ENCODE measurements around the gene GNG14. TPM values are rescaled to one million over a fixed set of nuclear protein-coding genes. Genes with fewer than 3 reads are reported as not detected.

GNG14 gene
- total RNA-seq, 1 experiment from 2014 or later, result not detected

- peak overlapping the region; percentile 75 for H3K4me2 ChIP-seq
- H3K9me3 ChIP-seq (ENCODE audit: insufficient read depth, low read depth), result no peaks in the 10 kb centered on the region
- peaks cover 19% of the 10 kb centered on the region for H3K79me2 ChIP-seq (ENCODE audit: low read depth)
- H2AFZ ChIP-seq, result no peak overlapping the region
- H3K4me1 ChIP-seq (replicated peaks; ENCODE audit: insufficient read depth), result peaks cover 11% of the 10 kb centered on the region; the same call in 1 of the 2 replicates
- no TSS peak for BruUV-seq (replicated peaks)
- H3F3A ChIP-seq (ENCODE audit: insufficient read depth, low read depth), result peaks cover 58% of the 10 kb centered on the region
- no peaks in the 10 kb centered on the region for H3K9me2 ChIP-seq (ENCODE audit: insufficient read depth)
- DNase-seq, result no peak
- peak overlapping the region; percentile 98; the same call in 1 of the 2 replicates for H3K27ac ChIP-seq
- peaks cover 28% of the 10 kb centered on the region for H4K20me1 ChIP-seq (ENCODE audit: insufficient read depth)
- ChIA-PET CTCF (interaction anchor here (0.7 kb wide), 1 partner anchor 113 kb away, joined by 8 read pairs; no protein-coding TSS in a partner anchor), POLR2A (ENCODE audit: unreplicated experiment) (no interaction called here)
- no peaks in the 10 kb centered on the region for H3K27me3 ChIP-seq (ENCODE audit: insufficient read depth, low read depth)
- TF ChIP-seq CTCF (conservative IDR thresholded peaks at IDR 0.05) (no peak), EZH2 (IDR thresholded peaks at IDR 0.05; ENCODE audit: low read depth) (no peak)
- H3K36me3 ChIP-seq (ENCODE audit: low read depth), result peaks cover 30% of the 10 kb centered on the region
- intact Hi-C loops (cut with micrococcal nuclease; ENCODE audit: unreplicated experiment), result no loop called here
- H3K4me3 ChIP-seq, result peak overlapping the region; percentile 76; the same call in 1 of the 2 replicates
These were observed 7.8 kb upstream of the GNG14 start for GRCh38 chr19:12680034-12680433.

GRCh38 chr19:12681074-12681987 lies 6.5 kb upstream of the GNG14 start, which contains the start of gene DHPS:
Gene DHPS (minus strand): TSS chr19:12681880. CDS start chr19:12681766, 114 bp downstream.
- Histone ChIP-seq H3K9me2 (ENCODE audit: insufficient read depth) (no peaks in the 10 kb centered on the region), H3K4me3 (peak within 1 kb of the TSS; percentile 76), H3K4me1 (replicated peaks; ENCODE audit: insufficient read depth) (peaks cover 11% of the 10 kb centered on the region; the same call in 1 of the 2 replicates), H3K4me2 (peak within 1 kb of the TSS; percentile 75), H3K27me3 (ENCODE audit: insufficient read depth, low read depth) (no peaks in the 10 kb centered on the region), H2AFZ (peak within 1 kb of the TSS; percentile 93), H3K79me2 (ENCODE audit: low read depth) (peaks cover 19% of the 10 kb centered on the region), H3K36me3 (ENCODE audit: low read depth) (peaks cover 19% of the 10 kb centered on the region), H3K9me3 (ENCODE audit: insufficient read depth, low read depth) (no peaks in the 10 kb centered on the region), H3F3A (ENCODE audit: insufficient read depth, low read depth) (peaks cover 52% of the 10 kb centered on the region), H4K20me1 (ENCODE audit: insufficient read depth) (peaks cover 24% of the 10 kb centered on the region), H3K27ac (peak within 1 kb of the TSS; percentile 98)
- intact Hi-C loops (cut with micrococcal nuclease; ENCODE audit: unreplicated experiment), result loop anchor here (1.0 kb wide), 1 partner anchor 56 kb away; the partner anchor contains the start of gene GET3
- BruUV-seq (replicated peaks), result TSS peak; percentile 71
- TF ChIP-seq CTCF (conservative IDR thresholded peaks at IDR 0.05) (peak; percentile 30; the same call in 1 of the 2 replicates), EZH2 (IDR thresholded peaks at IDR 0.05; ENCODE audit: low read depth) (no peak)
- POLR2A ChIA-PET (ENCODE audit: unreplicated experiment), result interaction anchor here (0.5 to 0.6 kb wide), 3 partner anchors 15 to 188 kb away, joined by 3 to 7 read pairs (median 6); partner anchors contain the start of genes MAN2B1 and WDR83
- DNase-seq, result peak; percentile 93 to 98
- CTCF ChIA-PET, result interaction anchor here (0.5 to 0.8 kb wide), 4 partner anchors 12 to 622 kb away, joined by 3 to 5 read pairs (median 4); no protein-coding TSS in a partner anchor

- Histone ChIP-seq H4K20me1 (ENCODE audit: insufficient read depth) (no peaks in the 10 kb centered on the region; the same call in 1 of the 2 replicates), H3F3A (ENCODE audit: insufficient read depth, low read depth) (peaks cover 35% of the 10 kb centered on the region), H3K4me3 (no peak overlapping the region), H2AFZ (no peak overlapping the region), H3K27ac (no peak overlapping the region), H3K4me1 (replicated peaks; ENCODE audit: insufficient read depth) (0 out of 2 replicates have a peak, but pooled peaks cover 5% of the 10 kb centered on the region), H3K79me2 (ENCODE audit: low read depth) (no peaks in the 10 kb centered on the region), H3K9me3 (ENCODE audit: insufficient read depth, low read depth) (no peaks in the 10 kb centered on the region), H3K27me3 (ENCODE audit: insufficient read depth, low read depth) (no peaks in the 10 kb centered on the region), H3K36me3 (ENCODE audit: low read depth) (no peaks in the 10 kb centered on the region), H3K4me2 (no peak overlapping the region), H3K9me2 (ENCODE audit: insufficient read depth) (no peaks in the 10 kb centered on the region)
- no TSS peak for BruUV-seq (replicated peaks)
- intact Hi-C loops (cut with micrococcal nuclease; ENCODE audit: unreplicated experiment), result no loop called here
- POLR2A ChIA-PET (ENCODE audit: unreplicated experiment), result interaction anchor here (0.7 kb wide), 1 partner anchor 23 kb away, joined by 3 read pairs; no protein-coding TSS in a partner anchor
- CTCF ChIA-PET, result no interaction called here
- no peak for DNase-seq
- TF ChIP-seq EZH2 (IDR thresholded peaks at IDR 0.05; ENCODE audit: low read depth), result no peak
- no peak for TF ChIP-seq CTCF (conservative IDR thresholded peaks at IDR 0.05)
These were observed 2.0 kb upstream of the GNG14 start for GRCh38 chr19:12685831-12686230.

All from PC-9 (cell line).